Stimulated activated CD8-positive, alpha-beta memory T cell treated with anti-CD3 and anti-CD28 coated beads, Interleukin-12 subunit alpha, Interleukin-12 subunit beta, amount 100 ng/mL, for 24 hours (primary cell): Measurements from ENCODE around the gene NUMB.

Experiments used
- DNase-seq: peaks from one replicate; pipeline ENCODE4 v3.0.0-alpha.2; 2020; ENCODE audit errors: extremely low read depth

NUMB gene

GRCh38 chr14:73289729-73290128 lies 168.6 kb downstream of the NUMB start:
- no peak for DNase-seq

GRCh38 chr14:73289308-73289707 lies 169.0 kb downstream of the NUMB start:
- no peak for DNase-seq

DNA sequence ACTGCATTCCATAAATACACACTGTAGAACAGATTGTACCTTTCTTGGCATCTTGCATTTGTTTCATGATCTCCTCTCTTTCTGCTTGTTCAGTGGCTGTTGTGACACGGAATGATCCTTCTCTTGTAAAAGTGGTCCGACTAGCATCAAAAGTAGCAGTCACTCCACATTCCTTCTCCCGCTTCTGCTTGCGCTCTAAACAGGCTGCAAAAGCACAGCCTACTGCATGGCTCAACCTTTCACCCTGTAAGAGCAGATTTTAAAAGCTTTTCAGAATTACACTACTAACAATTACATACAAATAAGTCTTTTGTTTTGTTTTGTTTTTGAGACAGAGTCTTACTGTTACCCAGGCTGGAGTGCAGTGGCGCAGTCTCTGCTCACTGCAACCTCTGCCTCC lies 171.3 kb downstream of the NUMB start:
- DNase-seq: no peak

GRCh38 chr14:73286598-73286997 lies 171.7 kb downstream of the NUMB start:
- no peak for DNase-seq

- no peak for DNase-seq
These were observed 172.4 kb downstream of the NUMB start for GRCh38 chr14:73285979-73286378.

DNA sequence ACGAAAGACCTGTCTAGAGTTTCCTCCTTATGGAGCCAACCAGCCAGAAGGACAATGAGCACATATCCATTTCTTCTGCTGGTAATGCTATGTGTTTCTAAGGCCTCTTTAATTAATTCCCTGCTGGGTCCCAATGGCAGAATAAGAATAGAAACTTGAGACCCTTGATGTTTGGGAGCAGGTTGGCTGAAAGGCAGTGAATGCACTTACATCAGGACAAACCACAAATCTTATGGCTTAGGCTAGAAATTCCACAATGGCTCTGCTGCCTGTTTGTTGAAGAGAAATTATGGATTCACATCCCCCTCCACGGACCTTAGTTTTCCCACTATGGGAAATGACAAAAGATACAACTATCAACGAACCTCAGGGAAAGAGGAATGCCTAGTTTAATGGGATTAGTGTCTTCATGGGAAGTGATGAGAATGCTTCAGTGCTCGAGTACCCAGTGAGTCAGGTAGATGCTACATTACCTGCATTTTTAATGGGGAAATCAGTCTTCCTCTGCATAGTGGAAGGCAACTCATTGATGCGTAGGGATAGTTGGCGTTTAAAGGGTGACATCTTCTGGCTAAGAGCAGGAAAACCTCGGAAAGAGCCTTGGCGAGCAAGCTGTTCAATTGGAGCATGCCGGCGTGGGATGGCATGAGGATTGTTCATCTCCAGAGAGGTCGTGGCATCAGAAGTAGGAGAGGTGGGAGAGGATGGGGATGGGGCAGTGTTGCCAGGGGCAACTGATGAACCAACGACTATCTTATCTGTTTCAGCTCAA lies 174.6 kb downstream of the NUMB start:
- no peak for DNase-seq

DNA sequence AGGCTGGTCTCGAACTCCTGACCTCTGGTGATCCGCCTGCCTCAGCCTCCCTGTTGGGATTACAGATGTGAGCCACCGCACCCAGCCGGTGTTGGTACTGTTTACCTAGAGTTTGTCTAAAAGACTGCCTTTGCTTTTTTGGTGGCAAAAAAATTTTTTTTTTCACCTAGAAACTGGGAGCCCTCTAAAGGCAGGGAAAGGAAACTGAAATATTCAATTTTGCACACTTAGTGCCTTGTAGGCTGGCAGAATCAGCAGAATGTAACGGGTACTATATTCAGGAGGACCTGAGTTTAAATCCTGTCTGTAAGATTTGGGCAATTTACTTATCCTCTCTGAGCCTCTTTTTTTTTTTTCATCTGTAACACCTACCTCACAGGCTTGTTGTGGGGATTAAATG lies 177.4 kb downstream of the NUMB start:
- DNase-seq: no peak

DNA sequence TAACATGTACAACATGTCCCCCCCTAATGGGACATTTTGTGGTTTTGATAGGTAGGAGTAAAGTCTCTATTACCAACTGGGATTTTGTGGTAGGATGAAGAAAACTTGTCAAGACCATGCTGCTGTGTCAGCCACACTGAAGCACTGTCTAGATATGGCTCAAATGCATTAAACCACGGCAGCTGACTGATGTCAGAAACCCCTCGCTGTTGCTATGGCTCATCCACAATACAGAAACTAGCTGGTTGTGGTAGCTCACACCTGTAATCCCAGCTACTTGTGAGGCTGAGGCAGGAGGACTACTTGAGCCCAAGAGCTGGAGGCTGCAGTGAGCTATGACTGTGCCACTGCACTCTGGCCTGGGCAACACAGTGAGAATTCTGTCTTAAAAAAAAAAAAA lies 181.0 kb downstream of the NUMB start:
- no peak for DNase-seq

DNA sequence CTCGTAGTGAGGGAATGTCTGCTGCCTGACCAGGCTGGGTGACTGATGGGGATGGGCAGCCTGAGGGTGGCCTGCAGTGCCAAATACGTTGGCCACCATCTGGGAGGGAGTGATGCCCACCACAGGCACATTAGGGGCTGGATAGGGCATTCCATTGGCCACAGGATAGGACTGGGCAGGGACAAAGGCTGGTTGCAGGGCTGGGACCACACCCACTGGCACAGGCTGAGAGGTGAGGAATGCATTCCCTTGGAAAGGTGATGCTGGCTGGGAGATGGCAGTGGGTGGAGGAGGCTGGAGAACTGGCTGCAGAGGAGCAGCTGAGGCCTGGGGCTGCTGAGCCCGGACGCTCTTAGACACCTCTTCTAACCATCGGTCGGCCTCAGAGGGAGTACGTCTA lies 181.5 kb downstream of the NUMB start:
- no peak for DNase-seq

DNA sequence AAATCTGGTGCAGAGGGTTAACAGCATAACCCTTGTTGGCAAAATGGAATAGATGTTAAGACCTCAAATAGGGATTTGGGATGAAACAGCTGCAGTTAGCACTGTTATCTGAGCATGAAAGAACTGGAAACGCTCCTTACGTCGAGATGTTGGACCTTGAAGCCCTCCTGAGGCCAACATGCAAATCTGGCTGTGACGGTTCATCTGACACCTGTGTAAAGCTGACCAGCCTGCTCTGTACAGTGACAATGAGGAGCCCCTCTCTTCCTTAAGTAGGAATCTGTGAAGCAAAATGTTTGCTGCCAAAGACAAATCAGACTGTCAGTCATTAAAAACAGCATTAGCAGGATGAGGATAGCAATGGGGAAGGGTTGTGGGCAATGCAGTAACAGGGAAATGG lies 184.5 kb downstream of the NUMB start:
- DNase-seq: no peak

- DNase-seq: no peak
These were observed 186.0 kb downstream of the NUMB start for GRCh38 chr14:73272393-73272792.

- DNase-seq: no peak
These were observed 188.4 kb downstream of the NUMB start for GRCh38 chr14:73269729-73270531.

GRCh38 chr14:73267474-73267873 lies 190.9 kb downstream of the NUMB start:
- DNase-seq: no peak

DNA sequence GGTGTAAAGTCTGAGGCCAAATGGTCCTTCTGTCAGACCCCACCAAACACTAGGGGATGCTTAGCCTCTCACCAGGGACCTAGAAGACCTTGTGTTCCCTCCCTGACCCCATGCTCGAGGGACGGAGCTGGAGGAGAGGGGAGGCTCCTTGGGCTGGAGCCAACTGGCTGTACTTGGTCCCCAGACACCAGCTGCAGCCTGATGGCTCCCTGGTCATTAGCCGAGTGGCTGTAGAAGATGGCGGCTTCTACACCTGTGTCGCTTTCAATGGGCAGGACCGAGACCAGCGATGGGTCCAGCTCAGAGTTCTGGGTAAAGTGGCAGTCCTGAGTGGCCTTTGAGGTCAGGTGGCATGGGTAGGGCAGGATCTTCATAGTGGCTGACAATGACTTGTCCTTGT lies 192.0 kb downstream of the NUMB start:
- DNase-seq: no peak

DNA sequence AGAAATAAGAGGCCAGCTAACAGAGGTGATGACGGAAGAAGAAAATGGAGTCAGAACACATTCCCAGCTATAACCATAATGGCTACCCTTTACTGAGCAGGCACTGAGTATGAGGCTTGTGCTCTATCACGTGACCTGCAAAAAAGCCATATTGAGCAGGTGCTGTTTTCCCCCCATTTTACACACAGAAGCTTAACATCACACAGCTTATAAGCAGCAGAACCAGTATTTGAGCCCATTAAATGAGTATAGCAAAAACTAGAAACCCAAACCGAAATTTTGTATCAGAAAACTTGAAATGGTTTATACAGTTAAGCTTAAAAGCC lies 192.7 kb downstream of the NUMB start:
- DNase-seq: no peak

DNA sequence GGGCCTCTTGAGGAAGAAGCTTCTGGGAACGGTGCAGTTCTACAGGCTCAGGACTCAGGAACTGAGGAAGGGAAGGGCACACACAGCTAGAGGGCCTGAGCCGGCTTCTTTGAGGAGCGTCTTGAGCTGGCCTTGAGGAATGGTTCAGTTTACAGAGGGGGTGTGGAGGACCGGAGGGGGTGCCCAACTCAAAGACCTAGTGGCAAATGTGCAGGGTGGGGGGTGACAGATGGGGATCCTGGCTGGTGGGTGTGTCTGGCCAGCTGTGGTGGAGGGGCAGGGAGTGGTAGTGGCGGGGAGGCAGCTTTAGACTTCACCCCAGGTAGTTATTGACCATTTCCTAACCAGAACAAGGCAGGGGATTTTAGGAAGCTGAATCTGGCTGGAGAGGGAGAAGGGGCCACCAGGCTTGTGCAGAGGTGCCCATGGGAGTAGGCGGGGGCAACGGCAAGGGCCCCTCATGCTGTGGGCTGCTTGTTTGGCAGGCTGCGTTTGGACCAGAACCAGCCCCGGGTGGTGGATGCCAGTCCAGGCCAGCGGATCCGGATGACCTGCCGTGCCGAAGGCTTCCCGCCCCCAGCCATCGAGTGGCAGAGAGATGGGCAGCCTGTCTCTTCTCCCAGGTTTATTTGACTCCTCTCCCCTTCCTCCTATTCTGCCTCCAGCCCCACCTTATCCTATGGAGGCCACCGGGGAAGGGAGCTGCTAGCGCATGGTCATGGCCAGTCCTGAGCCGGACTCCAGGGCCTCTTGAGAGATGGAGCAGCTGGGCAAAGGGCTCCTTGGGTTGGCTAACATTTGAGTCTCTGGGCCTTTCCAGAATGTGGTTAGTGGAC lies 193.2 kb downstream of the NUMB start:
- no peak for DNase-seq

GRCh38 chr14:73264080-73264884 lies 194.1 kb downstream of the NUMB start:
- no peak for DNase-seq

- DNase-seq: no peak
These were observed 194.7 kb downstream of the NUMB start for GRCh38 chr14:73263606-73264005.

DNA sequence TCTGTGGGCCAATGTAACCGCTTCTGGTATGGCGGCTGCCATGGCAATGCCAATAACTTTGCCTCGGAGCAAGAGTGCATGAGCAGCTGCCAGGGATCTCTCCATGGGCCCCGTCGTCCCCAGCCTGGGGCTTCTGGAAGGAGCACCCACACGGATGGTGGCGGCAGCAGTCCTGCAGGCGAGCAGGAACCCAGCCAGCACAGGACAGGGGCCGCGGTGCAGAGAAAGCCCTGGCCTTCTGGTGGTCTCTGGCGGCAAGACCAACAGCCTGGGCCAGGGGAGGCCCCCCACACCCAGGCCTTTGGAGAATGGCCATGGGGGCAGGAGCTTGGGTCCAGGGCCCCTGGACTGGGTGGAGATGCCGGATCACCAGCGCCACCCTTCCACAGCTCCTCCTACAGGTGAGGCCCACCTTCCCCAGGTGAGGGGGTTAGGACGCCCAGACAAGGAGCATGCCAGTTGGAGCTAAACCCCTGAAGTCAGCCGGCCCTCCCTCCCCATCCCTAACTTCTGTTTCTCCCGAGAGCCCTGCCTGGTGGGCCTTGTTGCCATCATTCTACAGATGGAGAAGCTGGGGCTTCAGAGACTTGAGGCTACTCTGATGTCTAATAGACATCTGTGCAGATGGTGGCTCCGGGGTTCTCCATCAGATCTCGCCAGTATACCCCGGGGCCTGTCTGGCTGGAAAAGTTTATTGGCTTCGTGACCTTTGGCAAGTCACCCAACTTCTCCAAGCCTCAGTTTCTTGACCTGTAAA lies 195.7 kb downstream of the NUMB start:
- DNase-seq: no peak

DNA sequence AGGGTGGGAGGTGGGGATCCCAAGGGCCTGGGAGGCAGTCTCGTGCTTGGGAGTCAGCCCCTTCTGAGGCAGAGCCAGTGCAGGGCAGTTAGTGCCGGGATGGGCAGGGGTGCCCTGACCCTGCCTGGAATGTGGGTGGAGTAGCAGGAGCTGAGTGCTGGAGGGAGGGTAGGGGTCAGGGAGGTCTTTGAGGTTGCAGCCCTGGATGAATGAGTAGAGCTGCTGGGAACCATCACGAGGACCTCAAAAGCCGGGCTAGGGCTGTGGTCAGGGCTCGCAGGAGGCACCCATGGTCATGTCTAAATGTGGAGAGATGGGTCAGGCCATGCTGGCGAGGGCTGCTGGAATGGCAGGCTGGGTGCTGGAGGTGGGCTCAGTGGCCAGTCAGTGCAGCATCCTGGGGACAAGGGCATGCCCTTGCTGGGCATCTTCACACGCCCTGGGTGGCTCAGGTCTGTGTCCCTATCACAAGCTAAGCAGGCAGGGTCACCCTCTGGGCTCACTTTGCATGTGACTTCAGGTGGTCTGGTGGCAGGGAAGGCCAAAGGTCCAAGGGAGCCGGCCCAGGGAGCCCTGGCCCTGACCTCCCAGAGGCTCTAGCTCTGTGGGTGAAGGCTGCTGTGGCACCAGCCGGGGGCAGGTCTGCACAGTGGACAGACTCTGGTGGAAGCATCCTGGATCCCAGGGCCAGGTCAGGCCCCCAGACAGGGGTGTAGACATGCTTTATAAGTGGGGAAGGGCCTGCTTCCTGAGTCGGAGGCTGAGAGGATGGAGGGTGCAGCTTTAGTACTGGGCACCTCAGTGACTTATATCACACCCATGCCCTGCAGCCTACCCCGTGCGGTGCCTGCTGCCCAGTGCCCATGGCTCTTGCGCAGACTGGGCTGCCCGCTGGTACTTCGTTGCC lies 196.6 kb downstream of the NUMB start:
- DNase-seq: no peak
